ENCODE results near the gene NEIL3. TPM values are rescaled to one million over a fixed set of nuclear protein-coding genes. Genes with fewer than 3 reads are reported as not detected.

The NEIL3 gene
- total RNA-seq, 4 donors from 2014 or later: 0.57 TPM; not detected in 3

- 68 to 83% methylated on average over 2 of the region's 2 CpGs for WGBS, 2 donors (ENCODE audit: low coverage in 1 of 2)
- Histone ChIP-seq H3K36me3 (no peaks in the 10 kb centered on the region), H3K4me1 (no peaks in the 10 kb centered on the region), H3K9me3 (no peaks in the 10 kb centered on the region), H3K4me3 (no peak overlapping the region), H3K27ac (no peak overlapping the region), H3K27me3 (no peaks in the 10 kb centered on the region)
- ATAC-seq: no peak
- no peak for TF ChIP-seq POLR2AphosphoS5 (IDR thresholded peaks at IDR 0.05)
- TF ChIP-seq POLR2A (IDR thresholded peaks at IDR 0.05): no peak
Measured at GRCh38 chr4:177396352-177396751, 86.7 kb downstream of the NEIL3 start.

GRCh38 chr4:177400030-177400429, 90.4 kb downstream of the NEIL3 start:
- H3K27ac ChIP-seq: no peak overlapping the region
- no peaks in the 10 kb centered on the region for H3K4me1 ChIP-seq
- H3K27me3 ChIP-seq: no peaks in the 10 kb centered on the region
- no peak for ATAC-seq
- no peak overlapping the region for H3K4me3 ChIP-seq
- no peaks in the 10 kb centered on the region for H3K36me3 ChIP-seq
- H3K9me3 ChIP-seq: no peaks in the 10 kb centered on the region
- TF ChIP-seq POLR2AphosphoS5 (IDR thresholded peaks at IDR 0.05): no peak
- no peak for TF ChIP-seq CTCF (IDR thresholded peaks at IDR 0.05)
- TF ChIP-seq EP300 (IDR thresholded peaks at IDR 0.05): no peak
- TF ChIP-seq POLR2A (IDR thresholded peaks at IDR 0.05): no peak
- 25 to 79% methylated on average over 2 of the region's 2 CpGs for WGBS, 2 donors (ENCODE audit: low coverage in 1 of 2)

GRCh38 chr4:177401658-177402273, 92.1 kb downstream of the NEIL3 start:
- Histone ChIP-seq H3K27me3 (no peaks in the 10 kb centered on the region), H3K36me3 (no peaks in the 10 kb centered on the region), H3K4me3 (no peak overlapping the region), H3K9me3 (no peaks in the 10 kb centered on the region), H3K27ac (no peak overlapping the region), H3K4me1 (no peaks in the 10 kb centered on the region)
- ATAC-seq: no peak
- WGBS, 2 donors (ENCODE audit: low coverage in 1 of 2): 60 to 73% methylated on average over 1 to 5 of the region's 5 CpGs
- TF ChIP-seq POLR2AphosphoS5 (IDR thresholded peaks at IDR 0.05) (no peak), EP300 (IDR thresholded peaks at IDR 0.05) (no peak), CTCF (IDR thresholded peaks at IDR 0.05) (no peak), POLR2A (IDR thresholded peaks at IDR 0.05) (no peak)

GRCh38 chr4:177403746-177404145, 94.1 kb downstream of the NEIL3 start:
- no peaks in the 10 kb centered on the region for H3K4me1 ChIP-seq
- H3K4me3 ChIP-seq: no peak overlapping the region
- no peaks in the 10 kb centered on the region for H3K36me3 ChIP-seq
- no peaks in the 10 kb centered on the region for H3K27me3 ChIP-seq
- no peaks in the 10 kb centered on the region for H3K9me3 ChIP-seq
- ATAC-seq: no peak
- H3K27ac ChIP-seq: no peak overlapping the region
- WGBS, 2 donors (ENCODE audit: low coverage in 1 of 2): 43% methylated on average over 5 to 6 of the region's 6 CpGs
- TF ChIP-seq POLR2AphosphoS5 (IDR thresholded peaks at IDR 0.05): no peak

- no peak for ATAC-seq
- Histone ChIP-seq H3K27me3 (no peaks in the 10 kb centered on the region), H3K9me3 (no peaks in the 10 kb centered on the region), H3K4me1 (no peaks in the 10 kb centered on the region), H3K27ac (no peak overlapping the region), H3K4me3 (no peak overlapping the region), H3K36me3 (no peaks in the 10 kb centered on the region)
- no peak for TF ChIP-seq EP300 (IDR thresholded peaks at IDR 0.05)
- TF ChIP-seq POLR2AphosphoS5 (IDR thresholded peaks at IDR 0.05): no peak
- no peak for TF ChIP-seq CTCF (IDR thresholded peaks at IDR 0.05)
- no peak for TF ChIP-seq POLR2A (IDR thresholded peaks at IDR 0.05)
- 64 to 74% methylated on average over 3 of the region's 3 CpGs for WGBS, 2 donors (ENCODE audit: low coverage in 1 of 2)
Measured at GRCh38 chr4:177404342-177404741, 94.7 kb downstream of the NEIL3 start.

GRCh38 chr4:177404986-177405385, 95.3 kb downstream of the NEIL3 start:
- H3K4me3 ChIP-seq: no peak overlapping the region
- no peaks in the 10 kb centered on the region for H3K36me3 ChIP-seq
- H3K9me3 ChIP-seq: no peaks in the 10 kb centered on the region
- H3K27me3 ChIP-seq: no peaks in the 10 kb centered on the region
- H3K4me1 ChIP-seq: no peaks in the 10 kb centered on the region
- no peak for ATAC-seq
- no peak for TF ChIP-seq POLR2AphosphoS5 (IDR thresholded peaks at IDR 0.05)
- no peak for TF ChIP-seq CTCF (IDR thresholded peaks at IDR 0.05)
- no peak for TF ChIP-seq POLR2A (IDR thresholded peaks at IDR 0.05)
- TF ChIP-seq EP300 (IDR thresholded peaks at IDR 0.05): no peak
- 62 to 89% methylated on average over 4 of the region's 4 CpGs for WGBS, 2 donors (ENCODE audit: low coverage in 1 of 2)
- no peak overlapping the region for H3K27ac ChIP-seq

Data from gastroesophageal sphincter (tissue), 4 donors.